COLO829 (cell line): ENCODE measurements around the gene IFNAR2.
"Not testable (repeated sequence)": the region's sequence is repeated elsewhere in the genome, so short reads cannot be mapped to it uniquely, and the experiment has no call there.

Experiments used
- DNase-seq: peaks from one replicate; pipeline ENCODE4 v3.0.0; 2012; ENCODE audit warnings: low spot score

IFNAR2 gene

GRCh38 chr21:33214056-33214455, 15.7 kb upstream of the IFNAR2 start:
- DNase-seq: no peak

DNA sequence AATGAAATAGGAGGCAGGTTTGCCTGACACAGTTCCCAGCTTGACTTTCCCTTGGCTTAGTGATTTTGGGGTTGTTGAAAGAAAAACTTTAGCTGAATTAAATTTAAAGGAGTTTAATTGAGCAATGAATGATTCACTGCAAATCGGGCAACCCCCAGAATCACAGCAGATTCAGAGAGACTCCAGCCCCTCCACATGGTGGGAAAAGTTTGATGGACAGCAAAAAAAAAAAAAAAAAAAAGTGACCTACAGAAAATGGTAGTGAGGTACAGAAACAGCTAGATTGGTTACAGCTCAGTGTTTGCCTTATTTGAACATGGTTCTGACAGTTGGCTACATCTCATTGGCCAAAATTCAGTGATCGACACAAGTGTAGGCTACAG, 12.6 kb upstream of the IFNAR2 start:
- DNase-seq: no peak

- no peak for DNase-seq
Measured at GRCh38 chr21:33219300-33219699, 10.4 kb upstream of the IFNAR2 start.

DNA sequence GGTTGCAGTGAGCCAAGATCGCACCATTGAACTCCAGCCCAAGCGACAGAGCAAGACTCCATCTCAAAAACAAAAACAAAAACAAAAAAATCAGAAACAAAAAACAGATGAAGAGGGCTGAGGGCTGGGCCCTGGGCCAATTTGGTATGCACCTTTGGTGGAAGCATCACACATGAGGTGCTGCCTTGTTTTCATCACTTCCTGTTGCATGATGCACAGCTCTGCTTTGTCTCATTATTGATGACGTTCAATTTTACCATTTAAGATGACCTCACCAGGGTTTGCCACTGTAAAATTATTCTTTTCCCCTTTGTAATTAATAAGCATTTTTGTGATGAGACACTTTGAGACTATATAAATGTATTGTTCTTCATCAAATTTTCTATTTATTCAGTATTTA, 9.8 kb upstream of the IFNAR2 start:
- DNase-seq: no peak

GRCh38 chr21:33225376-33225775, 4.4 kb upstream of the IFNAR2 start:
- DNase-seq: not testable (repeated sequence)

DNA sequence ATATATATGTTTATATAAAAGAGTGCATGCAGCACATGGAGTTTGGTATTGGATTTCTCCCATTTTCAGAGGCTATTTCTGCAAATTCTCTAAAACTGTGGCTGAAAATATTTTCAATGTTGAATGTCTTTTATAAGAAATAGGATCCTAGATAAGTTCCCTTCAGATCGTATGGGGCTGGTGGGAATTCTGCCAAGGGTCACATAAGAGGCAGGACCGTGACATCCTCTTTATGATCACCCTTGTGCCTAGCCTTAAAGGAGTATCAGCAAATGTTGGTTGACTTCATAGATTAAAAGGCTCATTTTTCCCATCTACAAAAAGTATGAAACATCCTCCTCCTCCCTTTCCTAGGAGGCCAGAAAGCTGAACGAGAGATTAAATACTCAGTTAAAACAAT, 1.3 kb upstream of the IFNAR2 start:
- DNase-seq: no peak

DNA sequence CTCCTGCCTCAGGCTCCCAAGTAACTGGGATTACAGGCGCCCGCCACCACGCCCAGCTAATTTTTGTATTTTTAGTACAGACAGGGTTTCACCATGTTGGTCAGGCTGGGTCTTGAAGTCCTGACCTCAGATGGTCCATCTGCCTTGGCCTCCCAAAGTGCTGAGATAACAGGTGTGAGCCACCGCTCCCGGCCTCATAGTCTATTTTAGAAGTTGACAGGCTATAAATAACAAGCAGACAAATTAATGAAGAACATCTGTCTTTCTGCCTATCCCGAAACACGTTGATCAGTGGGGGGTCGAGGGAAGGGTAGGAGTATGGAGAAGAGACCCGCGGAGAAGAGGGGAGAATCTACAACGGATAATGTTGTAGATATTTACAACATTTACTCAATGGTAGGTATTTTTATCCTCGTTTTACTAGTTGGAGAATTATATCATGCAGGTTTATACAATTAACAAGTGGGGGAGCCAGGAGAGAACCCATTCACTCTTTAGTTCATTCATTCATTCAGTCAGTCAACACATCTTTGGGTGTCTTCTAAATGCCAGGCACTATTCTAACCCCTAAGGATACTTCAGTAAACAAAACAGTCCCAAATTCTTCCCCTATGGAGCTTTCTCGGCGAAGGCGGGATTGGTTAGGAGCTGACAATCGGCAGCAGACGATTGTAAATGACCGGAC, 497 bp upstream of the IFNAR2 start:
- no peak for DNase-seq

GRCh38 chr21:33230545-33231324, 997 bp downstream of the IFNAR2 start:
- no peak for DNase-seq

DNA sequence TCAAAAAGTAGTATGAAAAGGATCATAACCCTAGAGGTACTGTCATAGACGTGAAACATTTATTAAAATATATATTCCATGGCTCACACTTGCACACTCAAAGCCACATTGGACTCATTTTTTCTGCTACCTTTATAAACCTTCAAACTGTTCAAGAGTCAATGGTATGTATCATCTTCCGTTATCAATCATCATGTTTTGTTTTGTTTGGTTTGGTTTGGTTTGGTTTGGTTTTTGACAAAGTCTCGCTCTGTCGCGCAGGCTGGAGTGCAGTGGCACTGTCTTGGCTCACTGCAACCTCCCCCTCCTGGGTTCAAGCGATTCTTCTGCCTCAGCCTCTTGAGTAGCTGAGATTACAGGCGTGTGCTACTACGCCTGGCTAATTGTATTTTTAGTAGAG, 1.8 kb downstream of the IFNAR2 start:
- no peak for DNase-seq

DNA sequence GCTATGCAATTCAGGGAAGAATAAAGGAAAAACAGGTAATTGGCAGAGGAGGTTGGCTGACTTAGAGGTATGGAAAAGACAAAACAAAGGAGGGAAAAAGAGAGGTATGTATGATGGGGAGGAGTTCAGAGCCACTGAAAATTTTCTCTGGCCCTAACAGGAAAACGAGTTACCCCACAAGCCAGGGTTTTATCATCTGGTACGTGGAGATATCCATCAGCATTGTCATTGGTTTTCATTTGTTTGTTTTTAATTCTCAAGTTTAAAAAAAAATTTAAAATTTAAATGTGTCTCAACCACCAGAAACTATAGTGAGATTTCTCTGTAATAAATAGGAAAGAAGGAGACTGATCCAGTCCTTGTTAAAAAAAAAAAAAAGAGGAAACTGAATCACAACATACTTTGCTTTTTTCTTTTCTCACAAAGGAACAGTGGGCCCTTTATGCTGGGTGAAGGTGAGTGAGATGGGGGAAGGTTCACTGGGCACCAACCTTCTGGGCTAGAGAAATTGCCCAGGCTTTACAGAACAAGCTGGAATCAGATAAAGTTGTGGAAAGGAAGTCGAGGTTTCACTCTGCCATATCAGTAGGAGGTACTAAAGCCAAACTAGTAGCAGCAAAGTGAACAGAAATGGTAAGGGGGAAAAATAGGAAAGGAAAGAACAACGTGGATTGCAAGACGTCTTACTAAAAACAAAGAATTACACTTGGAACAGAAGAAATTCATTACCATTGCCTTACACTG, 2.7 kb downstream of the IFNAR2 start:
- DNase-seq: peak; percentile 45

GRCh38 chr21:33234635-33235520, 5.1 kb downstream of the IFNAR2 start:
- no peak for DNase-seq

DNA sequence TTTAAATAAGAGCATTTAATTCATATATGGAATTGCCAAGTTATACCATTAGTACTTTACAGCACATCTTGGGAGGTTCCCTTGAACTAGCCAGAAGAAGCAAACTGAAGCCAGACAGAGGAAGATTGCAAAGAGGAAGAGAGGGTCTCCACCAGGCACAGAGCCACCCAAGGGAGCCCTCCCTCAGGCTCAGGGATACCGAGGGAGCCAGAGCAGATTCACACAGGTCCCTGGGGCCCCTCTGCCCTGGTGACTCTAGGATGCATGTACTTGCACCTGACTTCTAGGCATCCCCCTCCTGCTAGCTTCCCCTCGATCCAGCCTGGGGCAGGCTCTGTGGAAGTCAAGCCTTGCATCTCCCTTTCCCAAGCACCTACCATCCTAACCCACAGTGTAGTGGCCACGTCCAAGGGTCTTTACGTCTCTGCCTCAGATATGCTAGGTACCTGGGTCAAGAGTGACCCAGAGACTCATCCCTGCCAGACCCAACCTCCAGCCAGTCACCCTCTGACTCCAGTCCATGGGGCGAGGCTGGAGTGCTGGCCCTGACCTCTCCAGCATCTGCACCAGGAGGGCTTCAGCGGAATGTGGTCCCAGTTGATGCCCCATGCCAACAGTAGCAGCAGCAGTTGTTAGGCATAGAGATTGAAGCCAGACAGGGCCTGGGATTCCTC, 6.4 kb downstream of the IFNAR2 start:
- DNase-seq: no peak

DNA sequence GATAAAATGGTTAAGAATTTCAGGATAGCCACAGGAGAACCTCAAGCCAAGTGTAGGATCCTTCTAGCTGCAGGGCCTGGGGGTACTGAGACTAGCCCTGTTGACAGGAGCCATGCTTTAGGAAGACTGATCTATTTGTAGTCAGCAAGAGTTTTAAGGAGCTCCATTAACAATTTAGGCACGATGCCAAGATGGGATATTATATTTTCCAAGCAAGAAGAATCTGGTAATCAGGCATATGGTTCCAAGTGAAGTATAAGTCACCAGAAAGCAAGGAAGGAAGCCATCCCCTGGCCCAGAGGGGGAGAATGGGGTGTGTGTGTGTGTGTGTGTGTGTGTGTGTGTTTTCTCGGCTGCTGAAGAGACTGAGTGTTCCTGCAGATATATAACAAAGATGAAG, 7.0 kb downstream of the IFNAR2 start:
- DNase-seq: no peak

DNA sequence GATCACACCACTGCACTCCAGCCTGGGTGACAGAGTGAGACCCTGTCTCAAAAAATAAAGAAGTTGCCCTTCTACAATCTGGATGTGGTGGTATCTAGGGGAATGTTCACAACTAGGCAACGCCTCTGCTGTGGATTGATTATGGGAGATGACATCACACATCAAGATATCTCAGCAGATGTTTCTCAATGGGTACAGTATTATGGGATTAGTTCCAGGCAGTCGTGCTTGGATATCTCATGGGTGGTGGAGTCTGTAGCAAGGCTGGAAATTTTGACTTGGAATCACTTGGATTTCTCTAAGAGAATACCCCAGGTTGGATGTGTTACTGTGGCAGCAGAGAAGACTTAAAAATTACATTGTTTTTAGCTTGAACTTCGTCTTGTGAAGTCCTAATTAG, 7.7 kb downstream of the IFNAR2 start:
- DNase-seq: no peak

DNA sequence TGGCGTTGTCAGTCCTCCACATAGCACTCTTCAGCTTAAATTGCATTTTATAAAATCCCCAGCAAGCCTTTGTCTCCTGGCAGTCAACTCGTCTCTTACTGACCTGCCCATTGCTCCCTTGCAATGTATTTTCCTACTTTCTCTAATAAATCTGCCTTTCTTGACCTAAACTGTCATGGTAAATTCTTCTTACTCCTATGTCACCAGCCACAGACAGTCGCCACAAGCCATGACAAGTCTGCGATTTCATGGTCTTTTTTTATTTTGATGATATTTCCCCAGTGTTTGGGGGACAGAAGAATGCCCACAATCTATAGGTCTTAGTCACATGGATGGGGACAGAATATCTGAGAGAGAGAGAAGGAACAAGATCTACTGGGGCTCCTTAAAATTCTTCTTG, 8.4 kb downstream of the IFNAR2 start:
- no peak for DNase-seq

GRCh38 chr21:33238565-33239255, 9.0 kb downstream of the IFNAR2 start:
- DNase-seq: no peak

DNA sequence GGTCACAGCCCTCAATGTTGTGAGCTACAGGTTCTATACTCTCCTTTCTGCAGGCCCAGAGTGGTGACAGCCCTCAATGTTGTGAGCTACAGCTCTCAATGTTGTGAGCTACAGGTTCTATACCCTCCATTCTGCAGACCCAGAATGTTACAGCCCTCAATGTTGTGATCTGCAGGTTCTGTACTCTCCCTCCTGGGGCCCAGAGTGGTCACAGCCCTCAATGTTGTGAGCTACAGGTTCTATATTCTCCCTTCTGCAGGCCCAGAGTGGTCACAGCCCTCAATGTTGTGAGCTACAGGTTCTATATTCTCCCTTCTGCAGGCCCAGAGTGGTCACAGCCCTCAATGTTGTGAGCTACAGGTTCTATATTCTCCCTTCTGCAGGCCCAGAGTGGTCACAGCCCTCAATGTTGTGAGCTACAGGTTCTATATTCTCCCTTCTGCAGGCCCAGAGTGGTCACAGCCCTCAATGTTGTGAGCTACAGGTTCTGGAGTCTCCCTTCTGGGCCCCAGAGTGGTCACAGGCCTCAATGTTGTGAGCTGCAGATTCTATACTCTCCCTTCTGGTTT, 9.9 kb downstream of the IFNAR2 start:
- DNase-seq: not testable (repeated sequence)

DNA sequence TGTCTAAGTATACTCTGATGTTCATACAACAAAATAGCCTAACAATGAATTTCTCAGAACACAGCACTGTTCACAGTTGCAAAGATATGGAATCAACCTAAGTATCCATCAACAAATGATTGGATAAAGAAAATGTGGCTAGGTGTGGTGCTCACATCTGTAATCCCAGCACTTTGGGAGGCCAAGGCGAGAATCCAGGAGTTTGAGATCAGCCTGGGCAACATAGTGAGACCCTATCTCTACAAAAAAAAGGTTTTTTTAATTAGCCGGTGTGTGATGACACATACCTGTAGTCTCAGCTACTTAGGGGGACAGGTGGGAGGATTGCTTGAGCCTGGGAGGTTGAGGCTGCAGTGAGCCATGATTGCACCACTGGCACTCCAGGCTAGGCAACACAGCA, 10.7 kb downstream of the IFNAR2 start:
- no peak for DNase-seq

- DNase-seq: no peak
Measured at GRCh38 chr21:33241846-33242245, 12.1 kb downstream of the IFNAR2 start.

- DNase-seq: not testable (repeated sequence)
Measured at GRCh38 chr21:33242846-33243245, 13.1 kb downstream of the IFNAR2 start.
